AG10803 (cell line): ENCODE data around the gene WNT9A.

Source experiments
- DNase-seq: peaks from one replicate; pipeline ENCODE4 v3.0.0; 2010; ENCODE audit warnings: low read depth
- H3K4me3 ChIP-seq: 2 replicates; pipeline ENCODE4 v1.5.1; 2011; ENCODE audit warnings: mild to moderate bottlenecking, low read length, control low read depth
- CTCF ChIP-seq: conservative IDR thresholded peaks from 2 replicates; pipeline ENCODE4 v1.5.1; 2011; ENCODE audit warnings: mild to moderate bottlenecking, low read length, control low read depth, inconsistent platforms

WNT9A gene

GRCh38 chr1:227891223-227891954 lies 56.3 kb downstream of the WNT9A start:
- DNase-seq, result no peak
- no peak for TF ChIP-seq CTCF

DNA sequence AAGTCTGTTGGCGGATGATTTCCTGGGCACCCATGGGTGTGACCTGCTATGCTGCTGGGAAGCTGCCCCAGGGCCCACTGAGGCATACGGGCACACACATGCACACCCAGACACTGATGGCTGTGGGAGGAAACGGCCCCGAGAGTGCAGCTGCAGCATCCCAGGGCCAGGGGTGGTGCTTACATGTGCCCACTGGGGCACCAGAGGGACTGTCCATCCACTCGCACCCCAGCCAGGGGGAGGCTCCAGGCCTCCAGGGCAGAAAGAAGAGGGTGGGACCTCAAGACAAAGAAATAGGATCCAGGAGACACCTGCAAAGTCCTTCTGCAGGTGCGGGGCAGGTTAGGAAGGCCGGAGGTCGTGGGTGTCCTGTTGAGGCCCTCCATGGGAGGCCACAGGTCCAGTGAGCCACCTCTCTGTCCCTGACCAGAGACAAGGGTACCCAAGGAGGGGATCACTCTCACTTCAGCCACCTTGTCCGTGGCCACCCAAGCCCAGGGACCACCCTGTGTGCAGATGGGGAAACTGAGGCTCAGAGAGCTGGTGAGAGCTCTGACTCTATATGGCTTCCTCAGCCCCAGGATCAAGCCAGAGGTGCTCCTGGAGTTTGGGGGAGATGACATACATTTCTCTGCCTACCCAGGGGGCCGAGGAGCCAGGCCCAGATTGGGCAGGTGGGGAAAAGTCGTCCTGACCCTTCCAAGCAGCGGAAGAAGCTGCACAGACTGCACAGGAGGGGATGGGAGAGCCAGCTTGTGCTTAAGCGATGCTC lies 57.1 kb downstream of the WNT9A start:
- TF ChIP-seq CTCF, result no peak
- no peak overlapping the region for H3K4me3 ChIP-seq
- DNase-seq, result no peak

More at GRCh38 chr1:227891223-227891954, 56.3 kb downstream of the WNT9A start:
- no peak overlapping the region for H3K4me3 ChIP-seq

GRCh38 chr1:227889863-227890405 lies 57.8 kb downstream of the WNT9A start:
- no peak for DNase-seq
- no peak overlapping the region for H3K4me3 ChIP-seq
- no peak for TF ChIP-seq CTCF

- TF ChIP-seq CTCF, result no peak
Observed at GRCh38 chr1:227889047-227889862, 58.5 kb downstream of the WNT9A start.

GRCh38 chr1:227888404-227889046 lies 59.2 kb downstream of the WNT9A start:
- TF ChIP-seq CTCF, result no peak
- no peak for DNase-seq
- H3K4me3 ChIP-seq, result no peak overlapping the region

More at GRCh38 chr1:227889047-227889862, 58.5 kb downstream of the WNT9A start:
- DNase-seq, result no peak
- no peak overlapping the region for H3K4me3 ChIP-seq

DNA sequence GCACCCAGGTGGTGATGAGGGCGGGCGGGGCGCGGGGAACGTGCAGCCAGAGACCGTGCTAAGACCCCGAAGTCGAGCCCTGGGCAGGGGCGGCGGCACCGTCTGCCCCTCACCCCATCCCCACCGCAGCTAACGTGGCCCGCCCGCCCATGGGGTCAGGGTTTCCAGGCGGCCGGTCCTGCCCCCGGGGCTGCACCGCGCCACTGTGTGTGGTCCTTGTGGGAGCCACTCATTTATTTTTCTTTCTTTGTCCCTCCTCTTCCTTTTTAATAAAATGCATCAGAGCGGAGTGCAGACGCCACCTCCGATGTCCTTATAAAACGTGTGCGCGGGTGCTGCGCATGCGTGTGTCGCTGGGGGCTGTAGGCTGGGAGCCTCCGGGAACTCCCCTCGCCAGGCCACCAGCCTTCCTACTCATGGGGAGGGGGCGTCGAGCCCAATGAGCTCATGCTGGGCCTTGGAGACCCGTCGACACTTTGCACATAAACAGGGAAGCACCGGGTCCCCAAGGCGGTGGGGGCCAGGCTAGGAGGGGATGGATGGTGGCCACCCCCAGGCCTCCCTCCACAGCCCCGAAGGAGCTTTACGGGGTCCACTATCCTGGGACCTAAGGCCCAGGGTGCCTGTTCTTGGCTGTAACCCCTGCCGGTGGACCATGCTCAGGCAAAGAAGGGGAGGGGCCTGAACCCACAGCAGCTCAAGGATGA lies 59.9 kb downstream of the WNT9A start:
- DNase-seq, result no peak
- H3K4me3 ChIP-seq, result no peak overlapping the region
- TF ChIP-seq CTCF, result no peak
